Pancreas (tissue), 10 donors: ENCODE data around the gene CST9L. TPM values are rescaled to one million over a fixed set of nuclear protein-coding genes. Genes with fewer than 3 reads are reported as not detected.
A peak's percentile ranks its signal among the peaks of the same experiment; 100 is the strongest.

Experiments used
- ATAC-seq, 4 donors: fragments of 200-7000 bp; cut with Tn5 transposase; one replicate each; pipeline versions ENCODE4 v1.8.0 to v1.9.1; 2020; ENCODE audit warnings: mild to moderate bottlenecking in 4 of 4, moderate library complexity in 4 of 4
- DNase-seq, 6 donors: peaks; one replicate each; pipeline ENCODE4 v3.0.0-alpha.2; 2020
- FAIRE-seq: peaks from 2 replicates; lab custom pipeline; 2012; peaks lifted over from hg19 to GRCh38; lab: Jason Lieb, UNC
- H3K27ac ChIP-seq, 4 donors: fragments of 200-600 bp; sonication (generic); 1 replicate in 3 of 4; 2 replicates in 1 of 4; pipeline versions ENCODE4 v1.5.0 to v1.8.0; 2020
- H3K27me3 ChIP-seq, 4 donors: fragments of 200-600 bp; one replicate each; pipeline ENCODE4 v1.8.0; 2021
- H3K36me3 ChIP-seq, 3 donors: fragments of 200-600 bp; sonication (generic) in 1 of 3; one replicate each; pipeline versions ENCODE4 v1.5.0 to v1.8.0; 2020 to 2021
- H3K4me1 ChIP-seq, 3 donors: fragments of 200-600 bp; one replicate each; pipeline ENCODE4 v1.8.0; 2021
- H3K4me3 ChIP-seq, 4 donors: fragments of 200-600 bp; sonication (generic) in 2 of 4; one replicate each; pipeline versions ENCODE4 v1.5.0 to v1.8.0; 2020 to 2021
- H3K9me3 ChIP-seq, 4 donors: fragments of 200-600 bp; one replicate each; pipeline ENCODE4 v1.8.0; 2021
- whole genome bisulfite sequencing, 2 donors: extraction: QIAGEN DNeasy Blood & Tissue Kit; methylation state at CpG; one replicate each; pipeline ENCODE4 v1.1.7; 2013; 5-methylcytosine and 5-hydroxymethylcytosine counted together
- intact Hi-C, 3 donors: fragments of 100-400 bp; cut with DNase I; formaldehyde crosslinking; loops; one replicate each; pipeline versions ENCODE4 v1.11.1 to v1.14.2; 2022
- polyA plus RNA-seq, 2 donors: library from polyadenylated mRNA; stranded (reverse); fragments of 200-250 nt; gene quantifications; one replicate each; pipeline ENCODE4 v1.2.3, GENCODE V29; 2013
- total RNA-seq, 6 donors: library from RNA; stranded (reverse); fragmentation: NEBNext Ultra II Directional in 4 of 6; extraction: Animal tissue kit (Norgen Biotek cat#: 25700) in 4 of 6; gene quantifications; one replicate each; pipeline versions ENCODE4 v1.2.1 to v1.2.4, GENCODE V29; 2021 to 2023
- TF ChIP-seq, protein P1 (sequence below), 4 donors: fragments of 200-600 bp; sonication (generic) in 3 of 4; IDR thresholded peaks; one replicate each; pipeline versions ENCODE4 v1.5.0 to v1.8.0; 2021; ENCODE audit warnings: antibody characterized with exemption in 4 of 4
- donor health status: healthy with polysubstance abuse.
- donor health status: DM: no; HTN: no; CAD: no; lungs with moderate emphysema.
- donor health status: DM: no; HTN: no; CAD: no.
- donor health status: control.
- donor health status: control.
- donor health status: Bipolar disorder and iron deficiency.
- donor health status: DM: yes; HTN: yes; CAD: no.
- donor health status: DM: no; HTN: no; CAD: no.
- donor health status: DM: no; HTN: no; CAD: no.
- donor health status: DM: yes; HTN: yes; CAD: no.

CST9L gene
- total and polyA plus RNA-seq, 8 donors, result not detected

DNA sequence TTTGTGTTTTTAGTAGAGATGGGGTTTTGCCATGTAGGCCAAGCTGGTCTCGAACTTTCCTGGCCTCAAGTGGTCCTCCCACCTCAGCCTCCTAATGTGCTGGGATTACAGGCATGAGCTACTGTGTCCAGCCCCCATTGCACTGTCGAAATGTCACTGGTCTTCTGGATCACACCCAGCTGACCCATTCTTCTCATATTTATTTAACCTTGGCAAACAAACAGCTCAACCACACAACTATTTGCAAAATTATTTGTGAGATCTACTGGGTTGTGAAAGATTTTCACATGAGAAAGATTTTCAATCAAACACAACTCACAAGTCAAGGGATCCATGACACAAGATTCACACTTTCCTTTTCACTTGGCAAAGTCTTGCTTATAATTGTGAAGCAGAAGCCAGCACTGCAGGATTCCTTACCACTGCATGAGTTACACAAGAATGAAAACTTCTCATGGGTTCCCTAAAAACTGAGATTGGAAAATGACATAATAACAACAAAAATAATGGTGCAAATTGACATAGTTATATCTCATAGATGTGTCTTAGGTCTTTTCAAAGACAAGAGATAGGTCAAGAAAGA, 2.0 kb upstream of the CST9L start:
- WGBS, 2 donors, result 45 to 56% methylated on average over 2 of the region's 2 CpGs
- no peaks in the 10 kb centered on the region for H3K27me3 ChIP-seq
- no peak overlapping the region for H3K4me3 ChIP-seq
- TF ChIP-seq, protein P1, sequence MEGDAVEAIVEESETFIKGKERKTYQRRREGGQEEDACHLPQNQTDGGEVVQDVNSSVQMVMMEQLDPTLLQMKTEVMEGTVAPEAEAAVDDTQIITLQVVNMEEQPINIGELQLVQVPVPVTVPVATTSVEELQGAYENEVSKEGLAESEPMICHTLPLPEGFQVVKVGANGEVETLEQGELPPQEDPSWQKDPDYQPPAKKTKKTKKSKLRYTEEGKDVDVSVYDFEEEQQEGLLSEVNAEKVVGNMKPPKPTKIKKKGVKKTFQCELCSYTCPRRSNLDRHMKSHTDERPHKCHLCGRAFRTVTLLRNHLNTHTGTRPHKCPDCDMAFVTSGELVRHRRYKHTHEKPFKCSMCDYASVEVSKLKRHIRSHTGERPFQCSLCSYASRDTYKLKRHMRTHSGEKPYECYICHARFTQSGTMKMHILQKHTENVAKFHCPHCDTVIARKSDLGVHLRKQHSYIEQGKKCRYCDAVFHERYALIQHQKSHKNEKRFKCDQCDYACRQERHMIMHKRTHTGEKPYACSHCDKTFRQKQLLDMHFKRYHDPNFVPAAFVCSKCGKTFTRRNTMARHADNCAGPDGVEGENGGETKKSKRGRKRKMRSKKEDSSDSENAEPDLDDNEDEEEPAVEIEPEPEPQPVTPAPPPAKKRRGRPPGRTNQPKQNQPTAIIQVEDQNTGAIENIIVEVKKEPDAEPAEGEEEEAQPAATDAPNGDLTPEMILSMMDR (IDR thresholded peaks at IDR 0.05), result no peak
- H3K9me3 ChIP-seq, result no peaks in the 10 kb centered on the region
- H3K36me3 ChIP-seq, result no peaks in the 10 kb centered on the region
- ATAC-seq (no peak), FAIRE-seq (no peak), DNase-seq (no peak)
- no peaks in the 10 kb centered on the region for H3K4me1 ChIP-seq
- intact Hi-C loops, result no loop called here
- H3K27ac ChIP-seq, result no peak overlapping the region

DNA sequence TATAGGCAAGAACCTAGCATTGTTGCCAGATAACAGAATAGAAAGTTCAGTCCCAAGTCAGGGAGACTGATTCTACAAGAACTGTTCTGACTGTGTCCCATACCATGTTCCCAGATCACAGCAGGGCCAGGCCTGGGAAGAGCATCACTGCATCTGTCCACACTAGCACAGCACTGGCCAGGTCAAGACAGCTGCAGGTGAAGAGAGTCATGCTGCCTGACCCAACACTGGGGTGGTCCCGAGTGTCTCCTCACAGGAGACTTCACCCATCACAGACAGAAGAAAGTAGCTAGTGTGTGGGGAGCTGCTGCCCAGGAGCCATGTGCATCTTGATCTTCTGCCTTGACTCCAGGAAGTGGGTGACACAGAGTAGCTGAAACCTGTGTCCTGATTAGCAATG, 1.3 kb upstream of the CST9L start:
- H3K9me3 ChIP-seq, result no peaks in the 10 kb centered on the region
- H3K36me3 ChIP-seq, result no peaks in the 10 kb centered on the region
- no peaks in the 10 kb centered on the region for H3K4me1 ChIP-seq
- ATAC-seq (no peak), FAIRE-seq (no peak), DNase-seq (peak in 1 of 6 donors; percentile 19)
- intact Hi-C loops, result no loop called here
- no peak overlapping the region for H3K4me3 ChIP-seq
- TF ChIP-seq, protein P1 (IDR thresholded peaks at IDR 0.05), result no peak
- no peaks in the 10 kb centered on the region for H3K27me3 ChIP-seq
- 53 to 62% methylated on average over 1 of the region's 1 CpG for WGBS, 2 donors
- no peak overlapping the region for H3K27ac ChIP-seq

DNA sequence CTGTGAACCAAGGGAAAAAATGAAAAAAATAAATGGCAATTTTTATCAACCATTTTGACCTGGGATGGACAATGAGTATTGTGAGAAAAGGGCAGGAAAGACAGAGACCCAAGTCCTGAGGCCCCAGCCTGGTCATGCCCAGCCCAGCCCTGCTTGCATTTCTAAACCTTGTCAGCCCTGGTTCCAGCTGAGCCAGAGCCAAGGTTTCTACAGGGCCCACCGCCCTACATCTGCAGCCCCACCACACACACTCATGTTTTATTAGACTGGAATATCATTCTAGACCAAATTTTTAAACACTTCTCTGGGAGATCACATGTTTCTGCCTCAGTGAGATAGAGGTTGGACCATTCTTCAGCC, 667 bp upstream of the CST9L start:
- H3K27ac ChIP-seq, result no peak overlapping the region
- 87 to 94% methylated on average over 1 of the region's 1 CpG for WGBS, 2 donors
- no peaks in the 10 kb centered on the region for H3K27me3 ChIP-seq
- no peak for DNase-seq
- no peaks in the 10 kb centered on the region for H3K36me3 ChIP-seq
- intact Hi-C loops, result no loop called here
- H3K4me3 ChIP-seq, result no peak overlapping the region
- ATAC-seq, result no peak
- H3K4me1 ChIP-seq, result no peaks in the 10 kb centered on the region
- TF ChIP-seq, protein P1 (IDR thresholded peaks at IDR 0.05), result no peak
- H3K9me3 ChIP-seq, result no peaks in the 10 kb centered on the region
- FAIRE-seq, result no peak

DNA sequence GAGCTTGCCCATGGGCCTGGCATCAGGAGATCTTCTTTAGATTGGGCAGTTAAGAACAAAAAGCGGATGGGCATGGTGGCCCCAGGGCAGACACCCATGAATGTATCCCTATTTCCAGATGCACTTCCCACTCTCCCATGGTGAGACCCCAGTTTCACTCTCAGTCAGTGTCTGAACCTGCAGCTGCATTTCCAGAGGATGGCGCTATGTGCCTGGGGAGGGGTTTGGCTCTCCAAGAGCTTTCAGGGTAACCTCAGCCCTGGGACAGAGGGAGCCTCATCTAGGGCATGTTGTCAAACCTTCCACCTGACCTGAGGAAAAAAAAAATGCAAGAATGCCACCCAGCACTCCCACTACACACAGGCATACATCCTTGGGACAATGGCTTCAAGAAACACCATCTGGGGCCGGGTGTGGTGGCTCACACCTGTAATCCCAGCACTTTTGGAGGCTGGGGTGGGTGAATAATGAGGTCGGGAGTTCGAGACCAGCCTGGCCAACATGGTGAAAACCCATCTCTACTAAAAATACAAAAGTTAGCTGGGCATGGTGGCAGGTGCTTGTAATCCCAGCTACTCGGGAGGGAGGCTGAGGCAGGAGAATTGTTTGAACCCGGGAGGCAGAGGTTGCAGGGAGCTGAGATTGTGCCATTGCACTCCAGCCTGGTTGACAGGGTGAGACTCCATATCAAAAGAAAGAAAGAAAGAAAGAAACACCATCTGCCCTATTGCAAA, 1.9 kb downstream of the CST9L start:
- DNase-seq, result no peak

More for the DNA sequence above, 1.9 kb downstream of the CST9L start:
- 51 to 56% methylated on average over 7 of the region's 7 CpGs for WGBS, 2 donors
- ATAC-seq (no peak), FAIRE-seq (no peak)
- no peak overlapping the region for H3K27ac ChIP-seq
- H3K36me3 ChIP-seq, result no peaks in the 10 kb centered on the region
- H3K27me3 ChIP-seq, result no peaks in the 10 kb centered on the region
- H3K9me3 ChIP-seq, result no peaks in the 10 kb centered on the region
- H3K4me1 ChIP-seq, result no peaks in the 10 kb centered on the region
- TF ChIP-seq, protein P1 (IDR thresholded peaks at IDR 0.05), result no peak
- H3K4me3 ChIP-seq, result no peak overlapping the region
- intact Hi-C loops, result no loop called here
